ENCODE data around the gene MCC. TPM values are rescaled to one million over a fixed set of nuclear protein-coding genes. Genes with fewer than 3 reads are reported as not detected.

The MCC gene
- total and polyA plus RNA-seq, 2 donors (not counting 1 experiment from before 2014, with no cell fraction given), result 0.09 to 0.32 TPM

DNA sequence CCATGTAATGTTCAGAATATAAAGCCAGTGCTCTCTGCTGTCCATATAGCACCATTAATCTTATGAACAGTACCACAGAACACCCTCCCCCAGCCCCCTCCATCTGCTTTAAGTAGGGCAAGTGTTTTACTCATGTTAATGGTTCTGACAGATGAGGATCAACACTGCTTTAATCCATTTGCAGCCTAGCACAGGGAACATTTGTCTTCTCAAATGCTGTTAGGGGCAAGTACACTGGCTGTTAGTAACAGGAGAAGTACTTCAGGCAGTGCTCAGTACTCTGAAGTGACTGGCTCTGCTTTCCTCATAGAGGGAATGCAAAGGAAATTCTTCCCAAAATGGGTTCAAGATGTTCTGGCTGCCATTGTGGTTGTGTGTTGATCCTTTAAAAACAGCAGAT is 309.1 kb downstream of the MCC start:
- H3K27ac Mint-ChIP-seq, result no peak overlapping the region
- TF ChIP-seq CTCF (IDR thresholded peaks at IDR 0.05) (no peak), EZH2 (IDR thresholded peaks at IDR 0.05; ENCODE audit: borderline replicate concordance, insufficient read depth, low read depth, low read length, poor library complexity, severe bottlenecking) (no peak)
- intact Hi-C loops (cut with micrococcal nuclease), result no loop called here
- Histone ChIP-seq H3K4me1 (ENCODE audit: control insufficient read depth in 2 of 2, insufficient read depth in 2 of 2, low read length in 2 of 2) (no peaks in the 10 kb centered on the region), H3K79me2 (ENCODE audit: control insufficient read depth, insufficient read depth, low read length) (no peaks in the 10 kb centered on the region), H2AFZ (ENCODE audit: insufficient read depth, low read depth, low read length, poor library complexity, severe bottlenecking) (no peak overlapping the region), H3K36me3 (replicated peaks in 1 of 2; ENCODE audit: control extremely low read depth in 1 of 2, control insufficient read depth in 1 of 2, extremely low read depth in 1 of 2, insufficient read depth in 2 of 2, low read length in 1 of 2) (no peaks in the 10 kb centered on the region), H3K27ac (ENCODE audit: low read length in 2 of 2) (no peak overlapping the region), H3K27me3 (replicated peaks in 1 of 4; ENCODE audit: control extremely low read depth in 1 of 4, control insufficient read depth in 3 of 4, insufficient read depth in 4 of 4, low read length in 3 of 4) (peaks cover 0 to 8% (median 2%) of the 10 kb centered on the region in 4 experiments), H3K9ac (ENCODE audit: low read length) (no peak overlapping the region), H4K20me1 (ENCODE audit: control insufficient read depth, insufficient read depth, low read length, poor library complexity, severe bottlenecking) (no peaks in the 10 kb centered on the region), H3K4me2 (replicated peaks; ENCODE audit: low read depth, low read length, poor library complexity, severe bottlenecking) (no peak overlapping the region), H3K9me3 (ENCODE audit: control extremely low read depth in 1 of 3, control insufficient read depth in 2 of 3, insufficient read depth in 1 of 3, low read length in 2 of 3) (no peaks in the 10 kb centered on the region), H3K4me3 (ENCODE audit: control extremely low read depth in 1 of 5, extremely low read depth in 1 of 5, insufficient read depth in 1 of 5, low read depth in 2 of 5, low read length in 4 of 5) (no peak overlapping the region)
- H3K4me1 Mint-ChIP-seq, result no peaks in the 10 kb centered on the region
- ChIA-PET POLR2A (no interaction called here), CTCF (no interaction called here)
- peaks cover 27% of the 10 kb centered on the region for H3K27me3 Mint-ChIP-seq
- no peak for ATAC-seq (ENCODE audit: low read depth)
- no peaks in the 10 kb centered on the region for H3K9me3 Mint-ChIP-seq (ENCODE audit: insufficient read depth)
- DNase-seq, result no peak
- no peak overlapping the region for H3K4me3 Mint-ChIP-seq

DNA sequence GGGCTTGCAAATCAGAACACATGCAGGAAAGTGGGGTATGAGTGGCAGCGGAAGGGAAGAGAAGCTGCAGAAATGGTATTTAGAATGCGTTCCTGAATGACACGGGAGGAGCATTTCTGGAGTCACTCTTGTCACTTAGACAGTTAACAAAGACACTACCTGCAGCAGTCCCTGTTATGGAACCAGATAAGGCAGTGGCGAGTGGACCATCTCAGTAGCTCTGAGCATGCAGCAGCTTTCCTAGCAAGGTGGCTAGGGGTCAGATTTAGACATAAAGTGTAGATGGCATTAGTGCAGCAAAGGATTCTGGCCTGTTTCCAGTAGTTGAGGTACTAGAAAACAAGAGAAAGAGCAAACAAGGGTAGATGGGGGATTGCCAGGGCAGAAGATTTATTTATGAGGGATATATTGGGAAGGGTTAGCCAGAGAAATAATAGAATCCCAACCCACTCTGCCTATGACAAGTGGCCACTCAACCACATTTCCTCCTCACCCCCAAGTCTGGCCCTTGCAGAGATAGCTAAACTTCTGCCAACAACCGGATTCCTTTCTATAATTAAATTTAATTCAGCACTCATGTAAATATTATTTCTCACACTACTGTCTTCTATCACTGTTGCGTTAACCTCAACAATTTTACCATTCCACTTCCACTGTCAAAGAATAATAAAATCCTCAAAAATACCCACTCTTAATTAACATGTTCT is 310.0 kb downstream of the MCC start:
- Histone ChIP-seq H3K36me3 (replicated peaks in 1 of 2; ENCODE audit: control extremely low read depth in 1 of 2, control insufficient read depth in 1 of 2, extremely low read depth in 1 of 2, insufficient read depth in 2 of 2, low read length in 1 of 2) (no peaks in the 10 kb centered on the region), H3K4me3 (ENCODE audit: control extremely low read depth in 1 of 5, extremely low read depth in 1 of 5, insufficient read depth in 1 of 5, low read depth in 2 of 5, low read length in 4 of 5) (no peak overlapping the region), H2AFZ (ENCODE audit: insufficient read depth, low read depth, low read length, poor library complexity, severe bottlenecking) (no peak overlapping the region), H3K27ac (ENCODE audit: low read length in 2 of 2) (no peak overlapping the region), H3K27me3 (replicated peaks in 1 of 4; ENCODE audit: control extremely low read depth in 1 of 4, control insufficient read depth in 3 of 4, insufficient read depth in 4 of 4, low read length in 3 of 4) (peaks cover 0 to 4% (median under 1%) of the 10 kb centered on the region in 4 experiments), H3K9me3 (ENCODE audit: control extremely low read depth in 1 of 3, control insufficient read depth in 2 of 3, insufficient read depth in 1 of 3, low read length in 2 of 3) (no peaks in the 10 kb centered on the region), H3K9ac (ENCODE audit: low read length) (no peak overlapping the region), H3K79me2 (ENCODE audit: control insufficient read depth, insufficient read depth, low read length) (no peaks in the 10 kb centered on the region), H4K20me1 (ENCODE audit: control insufficient read depth, insufficient read depth, low read length, poor library complexity, severe bottlenecking) (no peaks in the 10 kb centered on the region), H3K4me2 (replicated peaks; ENCODE audit: low read depth, low read length, poor library complexity, severe bottlenecking) (no peak overlapping the region), H3K4me1 (ENCODE audit: control insufficient read depth in 2 of 2, insufficient read depth in 2 of 2, low read length in 2 of 2) (no peaks in the 10 kb centered on the region)
- ATAC-seq (ENCODE audit: low read depth), result no peak
- no peak for DNase-seq
- Mint-ChIP-seq H3K27ac (no peak overlapping the region), H3K27me3 (peaks cover 24% of the 10 kb centered on the region), H3K4me3 (no peak overlapping the region), H3K9me3 (ENCODE audit: insufficient read depth) (no peaks in the 10 kb centered on the region), H3K4me1 (no peaks in the 10 kb centered on the region)
- ChIA-PET CTCF (no interaction called here), POLR2A (no interaction called here)
- WGBS (ENCODE audit: insufficient coverage), result 92% methylated on average over 6 of the region's 6 CpGs
- no peak for TF ChIP-seq CTCF (IDR thresholded peaks at IDR 0.05)
- no peak for TF ChIP-seq EZH2 (IDR thresholded peaks at IDR 0.05; ENCODE audit: borderline replicate concordance, insufficient read depth, low read depth, low read length, poor library complexity, severe bottlenecking)
- intact Hi-C loops (cut with micrococcal nuclease), result no loop called here

Data from B cell (primary cell).